Endothelial cell of umbilical vein (primary cell): ENCODE data around the gene HTATSF1. TPM values are rescaled to one million over a fixed set of nuclear protein-coding genes. Genes with fewer than 3 reads are reported as not detected.

ENCODE experiments used
- BruUV-seq: library from RNA; stranded (reverse); fragments of 400-500 nt; replicated peaks from 2 replicates; lab custom pipeline; 2021; lab: Mats Ljungman, UMichigan
- CTCF ChIA-PET: fragments of 300-600, 350-600 bp; sonication (Branson Sonifier 250); formaldehyde crosslinking; loops from one replicate; lab custom pipeline; 2021; ENCODE audit warnings: antibody characterized with exemption, inconsistent platforms; lab: Charles Lee
- POLR2A ChIA-PET: fragments of 300-600, 350-600 bp; sonication (Branson Sonifier 250); formaldehyde crosslinking; loops from one replicate; lab custom pipeline; 2021; ENCODE audit warnings: antibody characterized with exemption, inconsistent platforms; lab: Charles Lee
- DNase-seq: peaks from one replicate; pipeline ENCODE4 v3.0.0-alpha.2; 2011; ENCODE audit warnings: low read depth, low spot score
- FAIRE-seq: peaks from 2 replicates; lab custom pipeline; 2011; peaks lifted over from hg19 to GRCh38; lab: Jason Lieb, UNC
- H2AFZ ChIP-seq: 2 replicates; pipeline ENCODE4 v1.6.0; 2012; ENCODE audit warnings: low read depth, low read length, control low read depth, inconsistent platforms
- H3K27ac ChIP-seq: 2 replicates; pipeline ENCODE4 v1.5.1; 2011; ENCODE audit warnings: low read depth, mild to moderate bottlenecking, control low read depth, low read length, moderate library complexity; ENCODE audit not compliant: insufficient read depth
- H3K27me3 ChIP-seq, 2 experiments: 2 replicates each; pipeline versions ENCODE4 v1.6.0 to v1.6.1; 2011; ENCODE audit warnings: low read length in 2 of 2, mixed read lengths in 1 of 2; ENCODE audit not compliant: control insufficient read depth in 2 of 2, insufficient read depth in 2 of 2
- H3K36me3 ChIP-seq, 2 experiments: 2 replicates in 1 of 2; 3 replicates in 1 of 2; pipeline ENCODE4 v1.5.1; 2011; ENCODE audit warnings: low read length in 2 of 2, mild to moderate bottlenecking in 1 of 2, moderate library complexity in 1 of 2; ENCODE audit not compliant: control insufficient read depth in 2 of 2, insufficient read depth in 2 of 2; ENCODE audit errors: extremely low read depth in 1 of 2
- H3K4me1 ChIP-seq: 3 replicates; pipeline ENCODE4 v1.5.1; 2011; ENCODE audit warnings: mild to moderate bottlenecking, low read length; ENCODE audit not compliant: control insufficient read depth, insufficient read depth; ENCODE audit errors: extremely low read depth
- H3K4me2 ChIP-seq: 2 replicates; pipeline ENCODE4 v1.6.1; 2011; ENCODE audit warnings: low read length, control low read depth, mixed read lengths; ENCODE audit not compliant: insufficient read depth
- H3K4me3 ChIP-seq, 3 experiments: fragments of 200-600 bp in 1 of 3; sonication (generic), shearing (Covaris generic) in 1 of 3; replicated peaks in 1 of 3; 2 replicates each; pipeline ENCODE4 v1.5.1; 2011 to 2016; ENCODE audit warnings: control low read depth in 3 of 3, low read length in 3 of 3, mild to moderate bottlenecking in 2 of 3, inconsistent platforms in 1 of 3, low read depth in 1 of 3, moderate library complexity in 1 of 3; ENCODE audit not compliant: insufficient read depth in 1 of 3
- H3K79me2 ChIP-seq: 2 replicates; pipeline ENCODE4 v1.6.0; 2012; ENCODE audit warnings: low read length, inconsistent platforms; ENCODE audit not compliant: control insufficient read depth, insufficient read depth
- H3K9ac ChIP-seq: replicated peaks from 2 replicates; pipeline ENCODE3; 2011; ENCODE audit warnings: low read length, control low read depth; ENCODE audit not compliant: insufficient read depth; ENCODE audit errors: extremely low read depth
- H3K9me1 ChIP-seq: replicated peaks from 3 replicates; pipeline ENCODE4 v1.6.0; 2011; ENCODE audit warnings: mild to moderate bottlenecking, low read length; ENCODE audit not compliant: control insufficient read depth, insufficient read depth; ENCODE audit errors: extremely low read depth
- H3K9me3 ChIP-seq: replicated peaks from 2 replicates; pipeline ENCODE4 v1.5.1; 2012; ENCODE audit warnings: low read length, inconsistent platforms; ENCODE audit not compliant: control insufficient read depth, insufficient read depth
- H4K20me1 ChIP-seq: replicated peaks from 2 replicates; pipeline ENCODE3; 2011; ENCODE audit warnings: mild to moderate bottlenecking, low read length; ENCODE audit not compliant: control insufficient read depth, insufficient read depth; ENCODE audit errors: extremely low read depth
- CTCF ChIP-seq, 2 donors: IDR thresholded peaks; 1 replicate in 1 of 2; 2 replicates in 1 of 2; pipeline ENCODE4 v1.5.1; 2011; ENCODE audit warnings: low read length in 2 of 2, mild to moderate bottlenecking in 2 of 2, moderate library complexity in 2 of 2, control low read depth in 1 of 2, inconsistent platforms in 1 of 2, low read depth in 1 of 2; ENCODE audit not compliant: insufficient read depth in 1 of 2; ENCODE audit errors: extremely low read depth in 1 of 2
- EZH2 ChIP-seq: IDR thresholded peaks from 2 replicates; pipeline ENCODE4 v1.6.1; 2012; ENCODE audit warnings: borderline replicate concordance, low read depth, mild to moderate bottlenecking, moderate library complexity, low read length, inconsistent platforms; ENCODE audit not compliant: severe bottlenecking
- FOS ChIP-seq: IDR thresholded peaks from 2 replicates; pipeline ENCODE4 v1.6.1; 2011; ENCODE audit warnings: mild to moderate bottlenecking, low read length, moderate library complexity, borderline replicate concordance; ENCODE audit not compliant: insufficient read depth
- GATA2 ChIP-seq: IDR thresholded peaks from 2 replicates; pipeline ENCODE4 v1.7.0; 2011; ENCODE audit warnings: low read depth, mild to moderate bottlenecking, moderate library complexity, mixed read lengths, low read length; ENCODE audit not compliant: insufficient read length, insufficient read depth
- JUN ChIP-seq: IDR thresholded peaks from 2 replicates; pipeline ENCODE4 v1.6.1; 2011; ENCODE audit warnings: borderline replicate concordance, low read depth; ENCODE audit not compliant: insufficient read length, insufficient read depth
- MYC ChIP-seq: IDR thresholded peaks from one replicate; pipeline ENCODE4 v1.6.1; 2011; ENCODE audit warnings: mild to moderate bottlenecking, low read depth, low read length
- POLR2A ChIP-seq: IDR thresholded peaks from 2 replicates; pipeline ENCODE4 v1.6.1; 2012; ENCODE audit warnings: low read depth, mild to moderate bottlenecking, control low read depth, low read length
- POLR2AphosphoS5 ChIP-seq: IDR thresholded peaks from 2 replicates; pipeline ENCODE4 v1.6.1; 2012; ENCODE audit warnings: low read depth, mild to moderate bottlenecking, control low read depth, low read length, moderate library complexity; ENCODE audit not compliant: insufficient read depth
- dilution Hi-C: fragments of 300-500 bp; cut with MboI; formaldehyde crosslinking; loops from one replicate; pipeline ENCODE4 v1.15.0; 2019; ENCODE audit warnings: low sequenced_read_pairs; ENCODE audit not compliant: extremely low pct_ligation_motif_present
- intact Hi-C: fragments of 100-400 bp; cut with micrococcal nuclease; formaldehyde crosslinking; loops from one replicate; pipeline ENCODE4 v1.10.0; 2022
- polyA plus RNA-seq, 4 experiments: library from polyadenylated mRNA; depleted of rRNA in 3 of 4; stranded (reverse) in 3 of 4; unstranded in 1 of 4; fragments of >200 nt; gene quantifications; 2 replicates each; pipeline versions ENCODE4 v1.2.1 to v1.2.3, GENCODE V29; 2011 to 2012; ENCODE audit warnings: missing spikeins in 1 of 4
- total RNA-seq: library from RNA; stranded (reverse); gene quantifications from 2 replicates; pipeline ENCODE4 v1.2.3, GENCODE V29; 2021
- TF ChIP-seq, protein P1 (sequence below): IDR thresholded peaks from 2 replicates; pipeline ENCODE4 v1.6.1; 2011; ENCODE audit not compliant: insufficient read depth, insufficient read length

Gene HTATSF1
- total and polyA plus RNA-seq, 2 donors (not counting 3 experiments of a cell fraction or from before 2014, with no cell fraction given): 1.0 to 31.1 TPM

- no peak overlapping the region for H3K27ac ChIP-seq
- CTCF ChIA-PET: no interaction called here
- dilution Hi-C loops: no loop called here
- no peak for TF ChIP-seq POLR2A
- H3K9me3 ChIP-seq: no peaks in the 10 kb centered on the region
- H3K9me1 ChIP-seq: no peaks in the 10 kb centered on the region
- POLR2A ChIA-PET: no interaction called here
- H3K9ac ChIP-seq: no peak overlapping the region
- no peak overlapping the region for H2AFZ ChIP-seq
- H4K20me1 ChIP-seq: no peaks in the 10 kb centered on the region
- H3K36me3 ChIP-seq: no peaks in the 10 kb centered on the region
- no TSS peak for BruUV-seq
- no peaks in the 10 kb centered on the region for H3K4me1 ChIP-seq
- H3K27me3 ChIP-seq: no peaks in the 10 kb centered on the region
- DNase-seq: no peak
- no peak overlapping the region for H3K4me3 ChIP-seq
- intact Hi-C loops: no loop called here
- no peaks in the 10 kb centered on the region for H3K79me2 ChIP-seq
- no peak for FAIRE-seq
- no peak overlapping the region for H3K4me2 ChIP-seq
Observed at GRCh38 chrX:136457303-136457917, 40.0 kb upstream of the HTATSF1 start.

- dilution Hi-C loops (no loop called here), intact Hi-C loops (no loop called here)
- Histone ChIP-seq H2AFZ (no peak overlapping the region), H3K9me1 (no peaks in the 10 kb centered on the region), H3K4me3 (no peak overlapping the region), H3K36me3 (no peaks in the 10 kb centered on the region), H3K9ac (no peak overlapping the region), H3K4me1 (no peaks in the 10 kb centered on the region), H3K9me3 (no peaks in the 10 kb centered on the region), H3K27me3 (no peaks in the 10 kb centered on the region), H3K4me2 (no peak overlapping the region), H4K20me1 (no peaks in the 10 kb centered on the region), H3K79me2 (no peaks in the 10 kb centered on the region), H3K27ac (no peak overlapping the region)
- DNase-seq (no peak), FAIRE-seq (no peak)
- ChIA-PET POLR2A (no interaction called here), CTCF (no interaction called here)
- no TSS peak for BruUV-seq
- no peak for TF ChIP-seq JUN
- no peak for TF ChIP-seq POLR2AphosphoS5
- no peak for TF ChIP-seq POLR2A
- no peak for TF ChIP-seq MYC
- no peak for TF ChIP-seq FOS
- no peak for TF ChIP-seq GATA2
- TF ChIP-seq, protein P1, sequence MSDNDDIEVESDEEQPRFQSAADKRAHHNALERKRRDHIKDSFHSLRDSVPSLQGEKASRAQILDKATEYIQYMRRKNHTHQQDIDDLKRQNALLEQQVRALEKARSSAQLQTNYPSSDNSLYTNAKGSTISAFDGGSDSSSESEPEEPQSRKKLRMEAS: no peak
- TF ChIP-seq CTCF (IDR thresholded peaks at IDR 0.05; ENCODE audit: extremely low read depth in 1 of 2, insufficient read depth in 1 of 2, low read depth in 1 of 2, low read length in 2 of 2): no peak
- TF ChIP-seq EZH2: no peak
Observed at GRCh38 chrX:136464589-136464988, 32.8 kb upstream of the HTATSF1 start.
